ENCODE results near the gene PRRX2. TPM values are rescaled to one million over a fixed set of nuclear protein-coding genes. Genes with fewer than 3 reads are reported as not detected.

Gene PRRX2
- total RNA-seq, 4 donors from 2014 or later: 1.7 to 7.1 (median 4.9) TPM

DNA sequence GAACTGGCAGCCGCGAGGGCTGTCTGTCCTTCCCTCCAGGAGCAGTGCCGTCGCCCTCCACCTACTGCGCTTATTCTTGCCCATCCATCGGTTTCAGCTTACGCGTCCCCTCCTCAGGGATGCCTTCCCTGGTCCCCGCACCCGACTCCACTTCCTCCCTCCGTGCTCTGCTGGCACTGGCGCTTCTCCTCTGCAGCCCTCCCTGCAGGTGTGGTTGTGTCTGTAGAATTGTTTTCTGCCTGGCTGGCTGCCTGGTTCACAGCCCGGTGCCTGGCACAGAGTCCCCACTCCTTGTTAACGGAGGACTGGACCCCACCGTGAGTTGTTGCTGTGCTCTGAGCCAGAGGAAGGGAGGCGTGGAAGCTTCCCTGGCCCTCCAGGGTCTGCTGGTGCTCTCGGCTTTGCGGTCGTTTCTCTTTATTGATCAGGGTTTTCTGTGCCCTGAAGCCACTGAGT, 33.7 kb upstream of the PRRX2 start:
- TF ChIP-seq, protein P1, sequence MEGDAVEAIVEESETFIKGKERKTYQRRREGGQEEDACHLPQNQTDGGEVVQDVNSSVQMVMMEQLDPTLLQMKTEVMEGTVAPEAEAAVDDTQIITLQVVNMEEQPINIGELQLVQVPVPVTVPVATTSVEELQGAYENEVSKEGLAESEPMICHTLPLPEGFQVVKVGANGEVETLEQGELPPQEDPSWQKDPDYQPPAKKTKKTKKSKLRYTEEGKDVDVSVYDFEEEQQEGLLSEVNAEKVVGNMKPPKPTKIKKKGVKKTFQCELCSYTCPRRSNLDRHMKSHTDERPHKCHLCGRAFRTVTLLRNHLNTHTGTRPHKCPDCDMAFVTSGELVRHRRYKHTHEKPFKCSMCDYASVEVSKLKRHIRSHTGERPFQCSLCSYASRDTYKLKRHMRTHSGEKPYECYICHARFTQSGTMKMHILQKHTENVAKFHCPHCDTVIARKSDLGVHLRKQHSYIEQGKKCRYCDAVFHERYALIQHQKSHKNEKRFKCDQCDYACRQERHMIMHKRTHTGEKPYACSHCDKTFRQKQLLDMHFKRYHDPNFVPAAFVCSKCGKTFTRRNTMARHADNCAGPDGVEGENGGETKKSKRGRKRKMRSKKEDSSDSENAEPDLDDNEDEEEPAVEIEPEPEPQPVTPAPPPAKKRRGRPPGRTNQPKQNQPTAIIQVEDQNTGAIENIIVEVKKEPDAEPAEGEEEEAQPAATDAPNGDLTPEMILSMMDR (IDR thresholded peaks at IDR 0.05; ENCODE audit: low read depth): no peak

DNA sequence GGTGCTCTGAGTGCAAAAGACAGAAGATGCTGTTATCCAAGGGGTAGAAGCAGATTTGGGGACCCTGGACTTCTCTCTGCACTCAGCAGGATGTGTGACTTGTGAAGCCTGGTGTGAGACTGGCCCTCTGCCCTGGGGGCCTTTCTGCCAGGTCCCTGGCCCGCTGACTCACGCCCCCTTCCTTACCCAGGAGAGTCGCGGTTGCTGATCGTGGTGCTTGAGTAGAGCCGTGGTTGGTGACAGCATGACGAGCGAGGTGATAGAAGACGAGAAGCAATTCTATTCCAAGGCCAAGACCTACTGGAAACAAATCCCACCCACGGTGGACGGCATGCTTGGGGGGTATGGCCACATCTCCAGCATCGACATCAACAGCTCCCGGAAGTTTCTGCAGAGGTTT, 33.0 kb upstream of the PRRX2 start:
- TF ChIP-seq, protein P1 (IDR thresholded peaks at IDR 0.05; ENCODE audit: low read depth): no peak

DNA sequence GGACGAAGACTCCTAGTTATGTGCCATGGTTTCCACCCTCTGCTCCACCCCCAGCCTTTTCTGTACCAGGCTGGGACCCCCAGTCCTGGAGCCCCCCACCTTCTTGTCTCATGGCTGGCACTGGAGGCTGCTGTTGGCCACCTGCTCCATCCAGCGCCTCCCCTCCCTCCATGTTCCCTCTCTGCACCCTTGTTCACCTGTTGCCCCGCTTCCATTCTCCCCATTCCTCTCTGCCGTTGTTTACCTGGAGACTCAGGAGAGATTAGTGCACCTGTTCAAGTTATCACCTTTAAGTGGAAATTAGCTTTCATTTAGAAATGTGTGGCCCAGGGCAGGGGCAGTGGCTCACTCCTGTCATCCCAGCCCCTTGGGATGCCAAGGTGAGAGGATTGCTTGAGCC, 32.2 kb upstream of the PRRX2 start:
- TF ChIP-seq, protein P1 (IDR thresholded peaks at IDR 0.05; ENCODE audit: low read depth): no peak

DNA sequence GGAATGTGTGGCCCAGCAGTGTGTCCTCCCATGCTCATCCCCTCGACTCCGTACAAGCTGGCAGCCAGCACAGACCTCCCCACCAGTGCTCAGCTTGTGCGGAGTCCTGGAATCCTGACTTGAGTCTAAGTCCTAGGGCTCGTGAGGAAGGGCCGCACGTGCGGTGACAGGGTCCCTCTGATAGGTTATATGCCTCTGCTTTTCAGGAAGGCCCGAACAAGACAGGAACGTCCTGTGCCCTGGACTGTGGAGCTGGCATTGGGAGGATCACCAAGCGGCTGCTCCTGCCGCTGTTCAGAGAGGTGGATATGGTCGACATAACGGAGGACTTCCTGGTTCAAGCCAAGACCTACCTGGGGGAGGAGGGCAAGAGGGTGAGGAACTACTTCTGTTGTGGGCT, 31.6 kb upstream of the PRRX2 start:
- TF ChIP-seq, protein P1 (IDR thresholded peaks at IDR 0.05; ENCODE audit: low read depth): no peak

DNA sequence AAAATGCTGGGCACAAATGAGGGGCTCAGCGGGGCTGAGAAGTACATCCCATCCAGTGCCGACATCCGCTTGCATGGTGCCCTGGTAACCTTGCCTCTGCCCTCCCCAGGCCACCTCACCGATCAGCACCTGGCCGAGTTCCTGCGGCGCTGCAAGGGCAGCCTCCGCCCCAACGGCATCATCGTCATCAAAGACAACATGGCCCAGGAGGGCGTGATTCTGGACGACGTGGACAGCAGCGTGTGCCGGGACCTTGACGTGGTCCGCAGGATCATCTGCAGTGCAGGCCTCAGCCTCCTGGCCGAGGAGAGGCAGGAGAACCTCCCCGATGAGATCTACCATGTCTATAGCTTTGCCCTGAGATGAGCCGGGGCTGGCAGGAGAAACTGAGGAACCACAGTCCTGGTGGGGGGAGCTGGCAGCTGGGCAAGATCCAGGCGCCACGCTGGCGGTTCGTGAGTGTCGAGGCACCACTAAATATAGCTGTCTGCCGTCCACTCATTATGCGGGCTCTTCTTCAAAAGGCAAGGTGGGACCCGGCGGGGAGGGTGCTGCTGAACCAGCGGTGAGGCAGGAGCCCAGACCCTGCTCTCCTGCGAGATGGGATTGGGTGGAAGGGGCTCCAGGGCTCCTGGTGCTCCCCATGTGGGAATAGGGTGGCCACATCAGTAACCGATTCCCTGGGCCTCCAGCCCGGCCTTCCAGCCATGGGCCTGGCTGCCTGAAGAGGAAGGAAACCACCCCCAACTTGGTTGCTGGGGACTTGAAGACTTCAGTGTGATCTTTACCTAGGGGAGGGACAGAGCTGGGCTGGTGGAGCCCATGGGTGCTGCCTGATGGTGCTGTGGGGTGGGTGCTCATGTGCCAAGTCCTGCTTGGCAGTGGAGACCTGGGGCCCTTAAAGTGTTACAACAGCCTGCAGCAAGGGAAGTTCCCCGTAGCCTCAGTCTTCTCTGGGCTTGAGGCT, 30.1 kb upstream of the PRRX2 start:
- TF ChIP-seq, protein P1 (IDR thresholded peaks at IDR 0.05; ENCODE audit: low read depth): no peak

DNA sequence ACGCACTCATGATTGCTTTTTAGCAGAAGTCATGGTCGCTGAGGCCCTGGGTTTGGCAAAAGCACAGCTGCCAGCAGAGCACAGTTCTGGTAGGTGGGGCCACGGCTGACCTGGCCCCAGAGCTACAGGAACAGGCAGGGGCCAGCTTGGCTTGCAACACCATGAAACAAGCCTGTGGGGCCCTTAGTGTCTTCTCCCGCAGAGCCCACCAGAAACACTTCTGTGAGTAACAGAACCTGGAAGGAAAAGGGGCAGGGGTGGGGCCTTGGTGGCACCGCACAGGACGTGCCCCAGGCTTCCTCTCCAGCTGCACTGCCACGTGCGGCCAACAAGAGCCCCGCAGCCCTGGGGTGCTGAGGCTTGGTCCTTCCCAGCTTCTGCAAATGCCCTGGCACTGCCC, 28.3 kb upstream of the PRRX2 start:
- TF ChIP-seq, protein P1 (IDR thresholded peaks at IDR 0.05; ENCODE audit: low read depth): no peak

DNA sequence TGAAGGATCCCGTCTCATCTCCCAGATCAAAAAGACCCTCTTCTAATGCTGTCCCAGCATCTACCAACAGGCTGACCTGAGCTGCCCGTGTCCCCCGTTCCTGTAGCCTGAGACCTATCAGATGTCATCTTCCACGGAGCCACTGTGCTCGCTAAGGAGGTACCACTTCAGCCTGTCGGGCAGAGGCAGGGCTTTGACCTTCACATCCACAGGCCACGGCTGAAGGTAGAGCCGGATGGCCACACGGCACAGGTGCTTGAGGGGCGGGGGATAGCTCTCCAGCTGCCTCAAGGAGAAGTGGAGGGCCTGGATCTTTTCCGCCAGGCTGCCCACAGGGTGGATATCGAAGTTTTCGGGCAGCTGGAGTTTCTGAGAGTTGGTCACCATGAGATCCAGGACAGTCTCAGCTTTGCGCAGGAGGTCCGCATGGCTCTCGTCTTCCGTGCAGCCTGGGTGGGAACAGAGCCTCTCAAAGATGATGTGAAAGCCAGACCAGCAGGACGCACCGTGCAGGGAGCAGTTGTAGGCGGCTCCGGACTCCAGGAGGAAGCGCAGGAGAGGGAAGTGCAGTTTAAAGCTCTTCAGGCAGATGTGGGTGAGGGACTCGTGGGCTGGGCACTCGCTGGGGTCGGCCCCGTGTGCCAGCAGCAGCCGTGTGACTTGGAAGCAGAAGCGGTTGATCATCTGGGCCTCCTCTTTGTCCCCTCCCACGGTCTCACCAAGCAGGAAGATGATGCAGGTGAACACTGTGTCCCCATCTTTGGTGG, 27.6 kb upstream of the PRRX2 start:
- TF ChIP-seq, protein P1 (IDR thresholded peaks at IDR 0.05; ENCODE audit: low read depth): no peak

All from subcutaneous adipose tissue (tissue), 4 donors.